OCI-LY7 (cell line): Measurements from ENCODE around the gene CLDN1.

Experiments
- EZH2phosphoT487 ChIP-seq: fragments of 200-600 bp; sonication (generic); IDR thresholded peaks from 2 replicates; pipeline ENCODE4 v1.6.1; 2018; ENCODE audit warnings: low read depth, borderline replicate concordance, mild to moderate bottlenecking, mixed run types, antibody characterized with exemption, low read length, moderate library complexity, mixed read lengths
- TF ChIP-seq, protein P1 (sequence below): fragments of 200-600 bp; sonication (generic); conservative IDR thresholded peaks from 2 replicates; pipeline ENCODE4 v1.5.1; 2014; ENCODE audit warnings: mild to moderate bottlenecking, antibody characterized with exemption, low read length, moderate library complexity, mixed read lengths

DNA sequence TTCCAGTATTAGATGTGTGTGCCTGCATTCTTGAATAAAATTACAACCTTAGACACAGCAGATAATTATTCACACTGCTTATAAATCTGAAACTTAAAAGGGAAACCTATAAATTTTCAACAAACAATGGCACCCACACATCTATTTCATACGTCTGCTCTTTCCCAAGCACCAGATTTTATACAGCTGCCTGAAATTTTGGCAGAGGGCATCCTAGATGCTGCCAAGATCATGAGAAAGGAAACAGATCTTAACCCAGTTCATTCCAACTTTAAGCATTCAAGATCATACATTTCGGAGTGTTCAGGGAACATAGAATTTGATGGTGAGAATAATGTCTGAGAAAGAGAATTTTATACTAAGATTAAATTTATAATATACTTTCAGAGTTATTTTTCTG lies 53.1 kb downstream of the CLDN1 start:
- TF ChIP-seq, protein P1, sequence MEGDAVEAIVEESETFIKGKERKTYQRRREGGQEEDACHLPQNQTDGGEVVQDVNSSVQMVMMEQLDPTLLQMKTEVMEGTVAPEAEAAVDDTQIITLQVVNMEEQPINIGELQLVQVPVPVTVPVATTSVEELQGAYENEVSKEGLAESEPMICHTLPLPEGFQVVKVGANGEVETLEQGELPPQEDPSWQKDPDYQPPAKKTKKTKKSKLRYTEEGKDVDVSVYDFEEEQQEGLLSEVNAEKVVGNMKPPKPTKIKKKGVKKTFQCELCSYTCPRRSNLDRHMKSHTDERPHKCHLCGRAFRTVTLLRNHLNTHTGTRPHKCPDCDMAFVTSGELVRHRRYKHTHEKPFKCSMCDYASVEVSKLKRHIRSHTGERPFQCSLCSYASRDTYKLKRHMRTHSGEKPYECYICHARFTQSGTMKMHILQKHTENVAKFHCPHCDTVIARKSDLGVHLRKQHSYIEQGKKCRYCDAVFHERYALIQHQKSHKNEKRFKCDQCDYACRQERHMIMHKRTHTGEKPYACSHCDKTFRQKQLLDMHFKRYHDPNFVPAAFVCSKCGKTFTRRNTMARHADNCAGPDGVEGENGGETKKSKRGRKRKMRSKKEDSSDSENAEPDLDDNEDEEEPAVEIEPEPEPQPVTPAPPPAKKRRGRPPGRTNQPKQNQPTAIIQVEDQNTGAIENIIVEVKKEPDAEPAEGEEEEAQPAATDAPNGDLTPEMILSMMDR = no peak
- no peak for TF ChIP-seq EZH2phosphoT487
